RWPE2 (cell line): ENCODE results near the gene ELOB.

ENCODE experiments used
- ATAC-seq: fragments of 200-7000 bp; cut with Tn5 transposase; 3 replicates; pipeline ENCODE4 v1.9.1; 2021; ENCODE audit warnings: low read depth
- DNase-seq: peaks from one replicate; pipeline ENCODE4 v3.0.0-alpha.2; 2020; ENCODE audit warnings: low spot score
- H3K27ac ChIP-seq: fragments of 450-650 bp; 2 replicates; pipeline ENCODE4 v1.5.1; 2017; ENCODE audit warnings: mild to moderate bottlenecking; ENCODE audit not compliant: poor library complexity, severe bottlenecking
- H3K27me3 ChIP-seq: fragments of 250-450 bp; sonication (Bioruptor Pico); 2 replicates; pipeline ENCODE4 v1.5.1; 2021; ENCODE audit warnings: mild to moderate bottlenecking, moderate library complexity; ENCODE audit not compliant: insufficient read depth, poor library complexity, severe bottlenecking
- H3K36me3 ChIP-seq: fragments of 250-450 bp; sonication (Bioruptor Pico); 2 replicates; pipeline ENCODE4 v1.5.1; 2020; ENCODE audit warnings: low read depth, mild to moderate bottlenecking, moderate library complexity
- H3K4me1 ChIP-seq: fragments of 250-450 bp; sonication (Bioruptor Pico); 2 replicates; pipeline ENCODE4 v1.5.1; 2021; ENCODE audit warnings: mild to moderate bottlenecking, moderate library complexity; ENCODE audit not compliant: insufficient read depth, poor library complexity, severe bottlenecking
- H3K4me3 ChIP-seq: fragments of 250-450 bp; sonication (Bioruptor Pico); 2 replicates; pipeline ENCODE4 v1.5.1; 2021; ENCODE audit warnings: mild to moderate bottlenecking, moderate library complexity; ENCODE audit not compliant: severe bottlenecking
- H3K9me3 ChIP-seq: fragments of 250-450 bp; sonication (Bioruptor Pico); 2 replicates; pipeline ENCODE4 v1.5.1; 2021; ENCODE audit warnings: mild to moderate bottlenecking, moderate library complexity; ENCODE audit not compliant: severe bottlenecking
- CTCF ChIP-seq: fragments of 450-650 bp; IDR thresholded peaks from one replicate; pipeline ENCODE4 v1.5.1; 2017; ENCODE audit warnings: mild to moderate bottlenecking, moderate library complexity; ENCODE audit not compliant: poor library complexity, severe bottlenecking

ELOB gene

GRCh38 chr16:2803545-2804195 lies 26.6 kb upstream of the ELOB start:
- TF ChIP-seq CTCF: no peak
- Histone ChIP-seq H3K4me1 (no peaks in the 10 kb centered on the region), H3K27ac (no peak overlapping the region), H3K4me3 (no peak overlapping the region), H3K9me3 (peaks cover 11% of the 10 kb centered on the region), H3K27me3 (peaks cover 3% of the 10 kb centered on the region), H3K36me3 (no peaks in the 10 kb centered on the region)
- no peak for DNase-seq
- ATAC-seq: no peak

- DNase-seq: peak; percentile 10
- peaks cover 3% of the 10 kb centered on the region for H3K27me3 ChIP-seq
- H3K4me3 ChIP-seq: no peak overlapping the region
- H3K4me1 ChIP-seq: peaks cover 14% of the 10 kb centered on the region
- H3K36me3 ChIP-seq: no peaks in the 10 kb centered on the region
- no peak for TF ChIP-seq CTCF
- H3K27ac ChIP-seq: no peak overlapping the region
- ATAC-seq: peak; percentile 55; the same call in 2 of the 3 replicates
- H3K9me3 ChIP-seq: peaks cover 11% of the 10 kb centered on the region
Observed at GRCh38 chr16:2799859-2800226, 22.8 kb upstream of the ELOB start.

- DNase-seq (peak; percentile 47), ATAC-seq (0 out of 3 replicates have a peak, but pooled peaks have one; percentile 20)
- peaks cover 11% of the 10 kb centered on the region for H3K9me3 ChIP-seq
- no peaks in the 10 kb centered on the region for H3K36me3 ChIP-seq
- H3K27me3 ChIP-seq: peaks cover 3% of the 10 kb centered on the region
- no peak for TF ChIP-seq CTCF
- H3K27ac ChIP-seq: no peak overlapping the region
- no peak overlapping the region for H3K4me3 ChIP-seq
- peaks cover 19% of the 10 kb centered on the region for H3K4me1 ChIP-seq
Observed at GRCh38 chr16:2799205-2799858, 22.3 kb upstream of the ELOB start.

GRCh38 chr16:2798723-2799204 lies 21.7 kb upstream of the ELOB start:
- no peak for TF ChIP-seq CTCF
- no peak overlapping the region for H3K27ac ChIP-seq
- H3K4me3 ChIP-seq: no peak overlapping the region
- peaks cover 3% of the 10 kb centered on the region for H3K27me3 ChIP-seq
- H3K4me1 ChIP-seq: peaks cover 23% of the 10 kb centered on the region
- no peaks in the 10 kb centered on the region for H3K36me3 ChIP-seq
- peak; percentile 50 for DNase-seq
- no peak for ATAC-seq
- peaks cover 8% of the 10 kb centered on the region for H3K9me3 ChIP-seq
